IMR-90 (cell line): ENCODE results near the gene FLII. TPM values are rescaled to one million over a fixed set of nuclear protein-coding genes. Genes with fewer than 3 reads are reported as not detected.

Experiments used
- ATAC-seq: fragments of 200-7000 bp; cut with Tn5 transposase; 2 replicates; pipeline ENCODE4 v1.9.1; 2020; ENCODE audit warnings: low read depth, mild to moderate bottlenecking, moderate library complexity
- BruUV-seq: library from RNA; stranded (reverse); fragments of 400-500 nt; replicated peaks from 2 replicates; lab custom pipeline; 2021; lab: Mats Ljungman, UMichigan
- CTCF ChIA-PET: fragments of 300-600 bp; formaldehyde crosslinking; extraction: SDS; loops from one replicate; lab custom pipeline; 2021; ENCODE audit warnings: antibody characterized with exemption; lab: Yijun Ruan, JAX
- POLR2A ChIA-PET: fragments of 300-600 bp; sonication (Branson Sonifier 250); formaldehyde crosslinking; loops from one replicate; lab custom pipeline; 2022; ENCODE audit warnings: antibody characterized with exemption; ENCODE audit not compliant: unreplicated experiment; lab: Charles Lee
- DNase-seq: peaks from one replicate; pipeline ENCODE4 v3.0.0; 2013
- H2AFZ ChIP-seq: replicated peaks from 2 replicates; pipeline ENCODE3; 2013; ENCODE audit warnings: low read length, mild to moderate bottlenecking; ENCODE audit not compliant: poor library complexity
- H2AK5ac ChIP-seq: 2 replicates; pipeline ENCODE4 v1.6.1; 2013; ENCODE audit warnings: low read depth, low read length, inconsistent platforms
- H2AK9ac ChIP-seq: replicated peaks from 2 replicates; pipeline ENCODE3; 2013; ENCODE audit warnings: mild to moderate bottlenecking, low read depth, low read length, moderate library complexity; ENCODE audit not compliant: poor library complexity
- H2BK120ac ChIP-seq: 2 replicates; pipeline ENCODE4 v1.6.1; 2013; ENCODE audit warnings: low read depth, low read length, inconsistent platforms
- H2BK15ac ChIP-seq: 3 replicates; pipeline ENCODE4 v1.6.1; 2013; ENCODE audit warnings: low read depth, low read length, inconsistent platforms
- H2BK20ac ChIP-seq: 2 replicates; pipeline ENCODE4 v1.6.1; 2013; ENCODE audit warnings: low read depth, mild to moderate bottlenecking, inconsistent platforms, low read length, moderate library complexity
- H2BK5ac ChIP-seq: 2 replicates; pipeline ENCODE4 v1.6.1; 2013; ENCODE audit warnings: mild to moderate bottlenecking, low read depth, low read length, inconsistent platforms; ENCODE audit not compliant: poor library complexity, severe bottlenecking
- H3K14ac ChIP-seq: replicated peaks from 2 replicates; pipeline ENCODE4 v1.6.1; 2013; ENCODE audit warnings: low read depth, low read length, inconsistent platforms
- H3K18ac ChIP-seq: 2 replicates; pipeline ENCODE4 v1.6.1; 2013; ENCODE audit warnings: low read depth, low read length, control low read depth
- H3K23ac ChIP-seq: 2 replicates; pipeline ENCODE4 v1.6.1; 2013; ENCODE audit warnings: low read depth, low read length, inconsistent platforms
- H3K27ac ChIP-seq: 2 replicates; pipeline ENCODE4 v1.5.1; 2013; ENCODE audit warnings: mild to moderate bottlenecking, control low read depth, low read length; ENCODE audit not compliant: insufficient read depth
- H3K27me3 ChIP-seq: 2 replicates; pipeline ENCODE4 v1.6.1; 2013; ENCODE audit warnings: low read length; ENCODE audit not compliant: control insufficient read depth, insufficient read depth
- H3K36me3 ChIP-seq: 2 replicates; pipeline ENCODE4 v1.6.1; 2013; ENCODE audit warnings: low read length, mixed read lengths; ENCODE audit not compliant: control insufficient read depth, insufficient read depth
- H3K4ac ChIP-seq: 2 replicates; pipeline ENCODE4 v1.6.1; 2013; ENCODE audit warnings: low read depth, low read length, inconsistent platforms
- H3K4me1 ChIP-seq: 2 replicates; pipeline ENCODE4 v1.6.1; 2013; ENCODE audit warnings: low read length, mixed read lengths; ENCODE audit not compliant: control insufficient read depth, insufficient read depth
- H3K4me2 ChIP-seq: 2 replicates; pipeline ENCODE4 v1.6.1; 2013; ENCODE audit warnings: low read depth, mild to moderate bottlenecking, control low read depth, low read length, moderate library complexity
- H3K4me3 ChIP-seq: 2 replicates; pipeline ENCODE4 v1.5.1; 2013; ENCODE audit warnings: low read depth, mild to moderate bottlenecking, control low read depth, low read length, moderate library complexity; ENCODE audit not compliant: insufficient read depth
- H3K56ac ChIP-seq: 2 replicates; pipeline ENCODE4 v1.6.1; 2013; ENCODE audit warnings: low read length, inconsistent platforms; ENCODE audit not compliant: insufficient read depth; ENCODE audit errors: extremely low read depth
- H3K79me1 ChIP-seq, 2 experiments: 2 replicates each; pipeline ENCODE4 v1.6.1; 2013; ENCODE audit warnings: low read length in 2 of 2, inconsistent platforms in 1 of 2, low read depth in 1 of 2
- H3K9ac ChIP-seq: 2 replicates; pipeline ENCODE4 v1.6.1; 2013; ENCODE audit warnings: low read depth, low read length, control low read depth
- H3K9me1 ChIP-seq: 2 replicates; pipeline ENCODE4 v1.6.1; 2013; ENCODE audit warnings: low read length, inconsistent platforms; ENCODE audit not compliant: insufficient read depth
- H3K9me3 ChIP-seq: 2 replicates; pipeline ENCODE4 v1.6.1; 2013; ENCODE audit warnings: low read length; ENCODE audit not compliant: control insufficient read depth, insufficient read depth
- H4K20me1 ChIP-seq: 2 replicates; pipeline ENCODE4 v1.6.1; 2013; ENCODE audit warnings: low read length, inconsistent platforms; ENCODE audit not compliant: insufficient read depth
- H4K5ac ChIP-seq: 2 replicates; pipeline ENCODE4 v1.6.1; 2013; ENCODE audit warnings: mild to moderate bottlenecking, low read depth, low read length, control low read depth
- H4K8ac ChIP-seq, 2 experiments: 2 replicates each; pipeline ENCODE4 v1.6.1; 2013; ENCODE audit warnings: low read depth in 2 of 2, low read length in 2 of 2, control low read depth in 1 of 2, inconsistent platforms in 1 of 2
- H4K91ac ChIP-seq: 2 replicates; pipeline ENCODE4 v1.6.1; 2013; ENCODE audit warnings: low read depth, low read length, inconsistent platforms; ENCODE audit not compliant: insufficient read depth
- BHLHE40 ChIP-seq: fragments of 150-350 bp; IDR thresholded peaks from 2 replicates; pipeline ENCODE4 v1.6.1; 2016; ENCODE audit warnings: mild to moderate bottlenecking, low read depth, low read length
- CEBPB ChIP-seq: IDR thresholded peaks from 2 replicates; pipeline ENCODE4 v1.6.1; 2012; ENCODE audit warnings: low read depth, low read length, improper control_type of control experiment
- MAFK ChIP-seq: IDR thresholded peaks from 2 replicates; pipeline ENCODE4 v1.6.1; 2012; ENCODE audit warnings: low read depth, low read length, improper control_type of control experiment
- RFX5 ChIP-seq: IDR thresholded peaks from 2 replicates; pipeline ENCODE4 v1.8.0; 2012; ENCODE audit warnings: low read depth, mild to moderate bottlenecking, low read length, moderate library complexity
- USF2 ChIP-seq: fragments of 150-350 bp; IDR thresholded peaks from 2 replicates; pipeline ENCODE4 v1.6.1; 2017; ENCODE audit warnings: mild to moderate bottlenecking, antibody characterized with exemption, low read length, low read depth
- WGBS, 2 experiments: methylation state at CpG; one replicate each; pipeline versions ENCODE4 v1.1.5 to v1.1.7; 2013; ENCODE audit warnings: missing lambda C conversion rate in 2 of 2; ENCODE audit not compliant: insufficient read length in 1 of 2; ENCODE audit errors: extremely low coverage in 2 of 2; 5-methylcytosine and 5-hydroxymethylcytosine counted together
- dilution Hi-C: fragments of 300-500 bp; cut with HindIII; formaldehyde crosslinking; loops from one replicate; pipeline ENCODE4 v1.14.3; 2018; ENCODE audit warnings: low sequenced_read_pairs; ENCODE audit not compliant: unreplicated experiment
- in situ Hi-C: fragments of 300-500 bp; cut with MboI; formaldehyde crosslinking; loops from 3 replicates; pipeline ENCODE4 v1.14.3; 2019; ENCODE audit warnings: low sequenced_read_pairs, inconsistent platforms, mixed read lengths
- intact Hi-C: fragments of 100-400 bp; cut with micrococcal nuclease; formaldehyde crosslinking; loops from 2 replicates; pipeline ENCODE4 v1.10.0; 2022
- polyA plus RNA-seq, 3 experiments: library from polyadenylated mRNA; depleted of rRNA; stranded (reverse); fragments of >200 nt; gene quantifications; 2 replicates each; pipeline ENCODE4 v1.2.3, GENCODE V29; 2012; ENCODE audit warnings: low replicate concordance in 1 of 3
- total RNA-seq: library from RNA; depleted of rRNA; stranded (reverse); fragments of >200 nt; gene quantifications from 2 replicates; pipeline ENCODE4 v1.2.3, GENCODE V29; 2012

FLII gene
- total and polyA plus RNA-seq, 2 of the 4 experiments (the other 2 are of a cell fraction) = 263 to 290 TPM

DNA sequence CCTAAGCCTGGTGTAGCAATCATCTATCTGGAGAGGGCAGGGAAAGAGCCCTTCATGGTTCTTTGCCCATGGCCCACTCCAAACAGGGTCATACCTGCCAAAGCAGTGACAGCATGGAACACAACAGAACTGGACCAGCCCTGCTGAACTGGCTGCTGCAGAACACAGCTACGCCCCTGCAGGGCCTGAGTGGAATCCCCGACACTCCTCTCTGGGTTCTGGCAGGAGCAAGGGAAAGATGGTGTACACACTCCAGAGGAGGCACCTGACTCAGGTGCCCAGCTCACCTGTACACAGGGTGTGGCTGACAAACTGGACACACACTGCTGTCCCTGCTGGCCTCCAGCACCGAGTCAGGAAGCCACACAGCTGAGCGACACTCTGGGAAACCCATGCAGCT, 21.7 kb upstream of the FLII start:
- TF ChIP-seq RFX5 (no peak), CEBPB (no peak), BHLHE40 (no peak), MAFK (no peak), USF2 (no peak)
- Histone ChIP-seq H3K36me3 (peaks cover 62% of the 10 kb centered on the region), H3K4me3 (no peak overlapping the region), H3K14ac (no peak overlapping the region), H4K91ac (no peak overlapping the region), H2BK5ac (no peak overlapping the region), H3K9me1 (peaks cover 9% of the 10 kb centered on the region; the same call in 1 of the 2 replicates), H3K27me3 (no peaks in the 10 kb centered on the region), H2BK20ac (no peak overlapping the region), H3K9ac (no peak overlapping the region), H2AK9ac (no peak overlapping the region), H3K4ac (no peak overlapping the region), H3K23ac (no peak overlapping the region), H4K8ac (no peak overlapping the region), H2AFZ (no peak overlapping the region), H3K79me1 (peaks cover 7 to 28% of the 10 kb centered on the region in 2 experiments), H3K9me3 (no peaks in the 10 kb centered on the region), H2AK5ac (no peak overlapping the region; the same call in 1 of the 2 replicates), H3K27ac (peak overlapping the region; percentile 8; the same call in 1 of the 2 replicates), H3K18ac (no peak overlapping the region), H4K20me1 (no peaks in the 10 kb centered on the region; the same call in 1 of the 2 replicates), H2BK120ac (no peak overlapping the region; the same call in 1 of the 2 replicates), H3K56ac (no peak overlapping the region), H3K4me2 (no peak overlapping the region), H3K4me1 (peaks cover 6% of the 10 kb centered on the region; the same call in 1 of the 2 replicates), H2BK15ac (no peak overlapping the region), H4K5ac (no peak overlapping the region; the same call in 1 of the 2 replicates)
- no peak for DNase-seq
- in situ Hi-C loops = no loop called here
- intact Hi-C loops = no loop called here
- BruUV-seq = no TSS peak
- ChIA-PET CTCF (interaction anchor here (0.6 kb wide), 1 partner anchor 15 kb away, joined by 3 read pairs; no protein-coding TSS in a partner anchor), POLR2A (no interaction called here)
- WGBS, 2 experiments = 100% methylated on average over 2 of the region's 4 CpGs; no CpG with 5 or more reads in 1 of the 2 experiments
- no peak for ATAC-seq
- dilution Hi-C loops = no loop called here
